Body of pancreas (tissue), 4 donors: ENCODE measurements around the gene ALDH1A2. TPM values are rescaled to one million over a fixed set of nuclear protein-coding genes. Genes with fewer than 3 reads are reported as not detected.

Source experiments
- ATAC-seq: fragments of 150-250 bp; one replicate; pipeline ENCODE4 v1.9.1; 2016
- DNase-seq, 4 donors: peaks; one replicate each; pipeline ENCODE4 v3.0.0-alpha.2; 2019
- H3K27ac ChIP-seq, 4 donors: fragments of 200-600 bp; sonication (generic); 1 replicate in 3 of 4; 2 replicates in 1 of 4; pipeline versions ENCODE4 v1.5.1 to v1.6.1; 2016 to 2019; ENCODE audit warnings: mild to moderate bottlenecking in 1 of 4, mixed read lengths in 1 of 4, moderate library complexity in 1 of 4
- H3K27me3 ChIP-seq, 2 donors: fragments of 200-600 bp; sonication (generic); one replicate each; pipeline ENCODE4 v1.6.0; 2016; ENCODE audit warnings: mild to moderate bottlenecking in 1 of 2
- H3K36me3 ChIP-seq, 2 donors: fragments of 200-600 bp; sonication (generic); replicated peaks in 1 of 2; 2 replicates each; pipeline ENCODE4 v1.5.1; 2016; ENCODE audit warnings: low read depth in 2 of 2; ENCODE audit not compliant: insufficient read depth in 1 of 2
- H3K4me1 ChIP-seq: fragments of 200-600 bp; sonication (generic); one replicate; pipeline ENCODE4 v1.6.0; 2016
- H3K4me3 ChIP-seq, 2 donors: fragments of 200-600 bp; sonication (generic); 1 replicate in 1 of 2; 2 replicates in 1 of 2; pipeline ENCODE4 v1.5.1; 2016 to 2019
- H3K9me3 ChIP-seq, 3 donors: fragments of 200-600 bp; sonication (generic); 1 replicate in 2 of 3; 2 replicates in 1 of 3; pipeline ENCODE4 v1.5.1; 2016
- POLR2A ChIP-seq, 3 donors: fragments of 450-650 bp; IDR thresholded peaks; one replicate each; pipeline ENCODE4 v1.6.1; 2016; ENCODE audit warnings: antibody characterized with exemption in 3 of 3, mild to moderate bottlenecking in 2 of 3
- WGBS, 2 donors: methylation state at CpG; one replicate each; pipeline ENCODE4 v1.1.5; 2017; 5-methylcytosine and 5-hydroxymethylcytosine counted together
- intact Hi-C: fragments of 100-400 bp; cut with DNase I; formaldehyde crosslinking; loops from one replicate; pipeline ENCODE4 v1.15.1; 2023
- total RNA-seq, 2 donors: library from RNA; depleted of rRNA; stranded (reverse); fragments of >200 nt; gene quantifications; one replicate each; pipeline ENCODE4 v1.1.0, GENCODE V29; 2016
- TF ChIP-seq, protein P1 (sequence below), 7 experiments: fragments of 450-650 bp in 4 of 7; fragments of 200-600 bp in 3 of 7; sonication (generic) in 3 of 7; IDR thresholded peaks; one replicate each; pipeline ENCODE4 v1.5.1; 2016 to 2019; ENCODE audit warnings: antibody characterized with exemption in 7 of 7

Gene ALDH1A2
- total RNA-seq, 2 donors from 2014 or later: 1.6 to 2.1 TPM

- no peak for TF ChIP-seq POLR2A (IDR thresholded peaks at IDR 0.05)
- TF ChIP-seq, protein P1, sequence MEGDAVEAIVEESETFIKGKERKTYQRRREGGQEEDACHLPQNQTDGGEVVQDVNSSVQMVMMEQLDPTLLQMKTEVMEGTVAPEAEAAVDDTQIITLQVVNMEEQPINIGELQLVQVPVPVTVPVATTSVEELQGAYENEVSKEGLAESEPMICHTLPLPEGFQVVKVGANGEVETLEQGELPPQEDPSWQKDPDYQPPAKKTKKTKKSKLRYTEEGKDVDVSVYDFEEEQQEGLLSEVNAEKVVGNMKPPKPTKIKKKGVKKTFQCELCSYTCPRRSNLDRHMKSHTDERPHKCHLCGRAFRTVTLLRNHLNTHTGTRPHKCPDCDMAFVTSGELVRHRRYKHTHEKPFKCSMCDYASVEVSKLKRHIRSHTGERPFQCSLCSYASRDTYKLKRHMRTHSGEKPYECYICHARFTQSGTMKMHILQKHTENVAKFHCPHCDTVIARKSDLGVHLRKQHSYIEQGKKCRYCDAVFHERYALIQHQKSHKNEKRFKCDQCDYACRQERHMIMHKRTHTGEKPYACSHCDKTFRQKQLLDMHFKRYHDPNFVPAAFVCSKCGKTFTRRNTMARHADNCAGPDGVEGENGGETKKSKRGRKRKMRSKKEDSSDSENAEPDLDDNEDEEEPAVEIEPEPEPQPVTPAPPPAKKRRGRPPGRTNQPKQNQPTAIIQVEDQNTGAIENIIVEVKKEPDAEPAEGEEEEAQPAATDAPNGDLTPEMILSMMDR (IDR thresholded peaks at IDR 0.05): no peak
- H3K4me3 ChIP-seq: no peak overlapping the region
- ATAC-seq: no peak
- intact Hi-C loops: no loop called here
- no peaks in the 10 kb centered on the region for H3K4me1 ChIP-seq
- WGBS, 2 donors: 75 to 85% methylated on average over 4 of the region's 4 CpGs
- no peaks in the 10 kb centered on the region for H3K36me3 ChIP-seq
- H3K27ac ChIP-seq: no peak overlapping the region
- DNase-seq: no peak
- no peaks in the 10 kb centered on the region for H3K9me3 ChIP-seq
- no peaks in the 10 kb centered on the region for H3K27me3 ChIP-seq
Measured at GRCh38 chr15:57947282-57947681, 118.2 kb downstream of the ALDH1A2 start.

DNA sequence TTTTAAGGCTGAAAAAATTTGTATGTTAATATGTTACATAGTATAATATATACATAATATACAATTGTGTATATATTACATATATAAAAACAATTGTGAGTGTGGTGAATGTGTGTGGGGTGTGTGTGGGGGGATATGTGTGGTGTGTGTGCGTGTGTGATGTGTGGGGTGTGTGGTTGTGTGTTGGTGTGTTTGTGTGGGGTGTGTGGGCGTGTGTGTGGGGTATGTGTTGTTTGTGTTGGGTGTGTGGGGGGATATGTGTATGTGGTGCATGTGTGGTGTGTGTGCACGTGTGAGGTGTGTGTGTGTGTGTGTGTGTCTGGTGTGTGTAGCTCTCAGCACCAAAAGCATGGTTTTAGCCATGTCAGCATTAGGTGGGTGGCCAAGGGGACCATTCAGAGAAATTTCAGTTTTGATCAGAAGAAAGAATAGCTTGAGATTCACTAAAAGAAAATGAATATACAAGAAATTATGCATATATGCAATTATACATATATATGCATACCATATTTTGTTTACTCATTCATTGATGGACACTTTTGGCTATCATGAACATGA lies 118.9 kb downstream of the ALDH1A2 start:
- DNase-seq: no peak
- Histone ChIP-seq H3K4me1 (no peaks in the 10 kb centered on the region), H3K27me3 (no peaks in the 10 kb centered on the region), H3K36me3 (no peaks in the 10 kb centered on the region), H3K9me3 (no peaks in the 10 kb centered on the region), H3K27ac (no peak overlapping the region), H3K4me3 (no peak overlapping the region)
- intact Hi-C loops: no loop called here
- TF ChIP-seq POLR2A (IDR thresholded peaks at IDR 0.05): no peak
- TF ChIP-seq, protein P1 (IDR thresholded peaks at IDR 0.05): no peak
- no peak for ATAC-seq
- WGBS, 2 donors: 68 to 75% methylated on average over 3 of the region's 3 CpGs

- 75 to 94% methylated on average over 2 of the region's 2 CpGs for WGBS, 2 donors
- TF ChIP-seq POLR2A (IDR thresholded peaks at IDR 0.05): no peak
- TF ChIP-seq, protein P1 (IDR thresholded peaks at IDR 0.05): no peak
- intact Hi-C loops: no loop called here
- H3K4me1 ChIP-seq: no peaks in the 10 kb centered on the region
- no peaks in the 10 kb centered on the region for H3K9me3 ChIP-seq
- H3K27me3 ChIP-seq: no peaks in the 10 kb centered on the region
- DNase-seq (no peak), ATAC-seq (no peak)
- no peak overlapping the region for H3K27ac ChIP-seq
- no peak overlapping the region for H3K4me3 ChIP-seq
- no peaks in the 10 kb centered on the region for H3K36me3 ChIP-seq
Measured at GRCh38 chr15:57945616-57946015, 119.9 kb downstream of the ALDH1A2 start.

DNA sequence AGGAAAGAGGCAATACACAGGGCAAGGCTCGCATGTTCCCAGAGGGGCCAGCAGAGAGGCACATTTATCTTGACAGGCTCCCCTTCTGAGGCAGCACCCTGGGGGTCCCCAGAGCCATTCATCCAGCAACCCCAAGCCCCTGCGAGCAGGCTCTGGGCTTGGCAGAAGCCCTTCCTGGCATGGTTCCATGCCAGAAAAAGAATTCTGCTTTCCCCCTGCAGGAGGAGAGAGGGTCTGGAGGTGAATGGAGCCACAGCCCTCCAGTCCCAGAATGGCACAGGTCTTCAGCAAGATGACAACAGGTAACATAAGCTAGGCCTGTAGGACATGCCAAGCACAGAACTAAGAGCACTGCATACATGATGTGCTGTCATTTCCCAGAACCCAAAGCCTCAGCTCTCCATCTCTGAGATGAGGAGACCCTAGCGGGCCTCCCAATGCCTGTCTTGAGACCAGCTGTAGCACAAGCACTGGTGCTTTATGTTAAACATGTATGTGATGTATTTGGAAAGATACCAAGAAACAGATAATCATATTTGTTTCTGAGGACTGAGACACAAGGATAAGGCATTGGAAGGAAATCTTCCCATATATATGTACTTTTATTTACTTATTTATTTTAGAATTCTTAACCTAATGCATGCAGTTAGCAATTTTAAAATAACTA lies 121.6 kb downstream of the ALDH1A2 start:
- no peak overlapping the region for H3K27ac ChIP-seq
- H3K4me1 ChIP-seq: no peaks in the 10 kb centered on the region
- H3K27me3 ChIP-seq: no peaks in the 10 kb centered on the region
- no peak overlapping the region for H3K4me3 ChIP-seq
- H3K9me3 ChIP-seq: no peaks in the 10 kb centered on the region
- H3K36me3 ChIP-seq: no peaks in the 10 kb centered on the region
- no peak for TF ChIP-seq POLR2A (IDR thresholded peaks at IDR 0.05)
- TF ChIP-seq, protein P1 (IDR thresholded peaks at IDR 0.05): no peak
- WGBS, 2 donors: 90 to 91% methylated on average over 2 to 3 of the region's 3 CpGs
- intact Hi-C loops: no loop called here
- ATAC-seq: no peak
- no peak for DNase-seq

GRCh38 chr15:57943171-57943570 lies 122.3 kb downstream of the ALDH1A2 start:
- DNase-seq: no peak
- intact Hi-C loops: no loop called here
- no peak overlapping the region for H3K4me3 ChIP-seq
- TF ChIP-seq POLR2A (IDR thresholded peaks at IDR 0.05): no peak
- TF ChIP-seq, protein P1 (IDR thresholded peaks at IDR 0.05): no peak
- no peaks in the 10 kb centered on the region for H3K9me3 ChIP-seq
- H3K36me3 ChIP-seq: no peaks in the 10 kb centered on the region
- 87 to 88% methylated on average over 5 of the region's 5 CpGs for WGBS, 2 donors
- ATAC-seq: no peak
- H3K27me3 ChIP-seq: no peaks in the 10 kb centered on the region
- no peak overlapping the region for H3K27ac ChIP-seq
- H3K4me1 ChIP-seq: no peaks in the 10 kb centered on the region
